DMS114 treated with DMSO at 0.1 percent for 48 hours (cell line): ENCODE data around the gene SRRM1.
"Not testable (repeated sequence)": the region's sequence is repeated elsewhere in the genome, so short reads cannot be mapped to it uniquely, and the experiment has no call there.

Experiments
- DNase-seq: peaks from one replicate; lab custom pipeline; 2025; ENCODE audit not compliant: unreplicated experiment; lab: John Stamatoyannopoulos, UW

The SRRM1 gene

GRCh38 chr1:24692351-24692980 is 49.4 kb downstream of the SRRM1 start:
- no peak for DNase-seq

- DNase-seq: no peak
Observed at GRCh38 chr1:24693827-24694379, 50.8 kb downstream of the SRRM1 start.

- no peak for DNase-seq
Observed at GRCh38 chr1:24694380-24694843, 51.3 kb downstream of the SRRM1 start.

- DNase-seq: no peak
Observed at GRCh38 chr1:24695202-24695974, 52.3 kb downstream of the SRRM1 start.

- no peak for DNase-seq
Observed at GRCh38 chr1:24696041-24696755, 53.1 kb downstream of the SRRM1 start.

GRCh38 chr1:24696756-24697330 is 53.7 kb downstream of the SRRM1 start:
- no peak for DNase-seq

GRCh38 chr1:24697453-24698001 is 54.4 kb downstream of the SRRM1 start:
- DNase-seq: not testable (repeated sequence)

GRCh38 chr1:24698326-24698725 is 55.2 kb downstream of the SRRM1 start:
- not testable (repeated sequence) for DNase-seq

- no peak for DNase-seq
Observed at GRCh38 chr1:24699628-24700027, 56.5 kb downstream of the SRRM1 start.

- no peak for DNase-seq
Observed at GRCh38 chr1:24702511-24703293, 59.6 kb downstream of the SRRM1 start.

GRCh38 chr1:24704411-24705259 is 61.5 kb downstream of the SRRM1 start:
- DNase-seq: no peak

GRCh38 chr1:24705260-24706073 is 62.4 kb downstream of the SRRM1 start:
- DNase-seq: peak; percentile 15

GRCh38 chr1:24706074-24706389 is 62.9 kb downstream of the SRRM1 start:
- not testable (repeated sequence) for DNase-seq

- DNase-seq: no peak
Observed at GRCh38 chr1:24707687-24708086, 64.6 kb downstream of the SRRM1 start.

GRCh38 chr1:24708938-24709337 is 65.8 kb downstream of the SRRM1 start:
- DNase-seq: no peak

- no peak for DNase-seq
Observed at GRCh38 chr1:24709791-24710441, 66.8 kb downstream of the SRRM1 start.

- no peak for DNase-seq
Observed at GRCh38 chr1:24711329-24711728, 68.2 kb downstream of the SRRM1 start.

GRCh38 chr1:24713176-24713575 is 70.1 kb downstream of the SRRM1 start:
- no peak for DNase-seq
